GM12878 (cell line): ENCODE results near the gene MOK. TPM values are rescaled to one million over a fixed set of nuclear protein-coding genes. Genes with fewer than 3 reads are reported as not detected.

Experiments
- ATAC-seq: fragments of 200-7000 bp; cut with Tn5 transposase; 3 replicates; pipeline ENCODE4 v1.9.1; 2020; ENCODE audit warnings: mild to moderate bottlenecking, moderate library complexity
- BruUV-seq: library from RNA; stranded (reverse); fragments of 400-500 nt; replicated peaks from 2 replicates; lab custom pipeline; 2021; lab: Mats Ljungman, UMichigan
- CTCF ChIA-PET: fragments of 300-600 bp; sonication (Branson Sonifier 250); formaldehyde crosslinking; extraction: SDS; loops from one replicate; lab custom pipeline; 2021; ENCODE audit warnings: inconsistent platforms; lab: Yijun Ruan, JAX
- POLR2A ChIA-PET: fragments of 350-600 bp; formaldehyde crosslinking; extraction: SDS; loops from one replicate; lab custom pipeline; 2021; ENCODE audit warnings: inconsistent platforms; lab: Charles Lee
- RAD21 ChIA-PET: fragments of 300-600 bp; sonication (Branson Sonifier 250); formaldehyde crosslinking; loops from one replicate; lab custom pipeline; 2023; ENCODE audit warnings: antibody characterized with exemption; ENCODE audit not compliant: unreplicated experiment; lab: Charles Lee
- SMC1A ChIA-PET: fragments of 300-600 bp; sonication (Branson Sonifier 250); formaldehyde crosslinking; loops from one replicate; lab custom pipeline; 2023; ENCODE audit not compliant: unreplicated experiment, uncharacterized antibody; lab: Charles Lee
- DNase-seq: peaks from one replicate; pipeline ENCODE4 v3.0.0-alpha.2; 2011; ENCODE audit warnings: low read depth, low spot score
- FAIRE-seq: peaks from 3 replicates; lab custom pipeline; 2011; peaks lifted over from hg19 to GRCh38; lab: Jason Lieb, UNC
- H2AFZ ChIP-seq: 2 replicates; pipeline ENCODE4 v1.6.0; 2011; ENCODE audit warnings: low read depth, low read length, control low read depth; ENCODE audit not compliant: control insufficient read depth
- H3K27ac ChIP-seq: 2 replicates; pipeline ENCODE4 v1.5.1; 2011; ENCODE audit warnings: control low read depth; ENCODE audit not compliant: control insufficient read depth, insufficient read depth
- H3K27me3 ChIP-seq, 2 experiments: replicated peaks in 1 of 2; 2 replicates each; pipeline versions ENCODE4 v1.6.0 to v1.6.1; 2011; ENCODE audit warnings: low read length in 1 of 2; ENCODE audit not compliant: control insufficient read depth in 2 of 2, insufficient read depth in 2 of 2
- H3K36me3 ChIP-seq, 2 experiments: 2 replicates each; pipeline ENCODE4 v1.5.1; 2011; ENCODE audit warnings: low read length in 1 of 2; ENCODE audit not compliant: control insufficient read depth in 2 of 2, insufficient read depth in 2 of 2
- H3K4me1 ChIP-seq: 2 replicates; pipeline ENCODE4 v1.6.1; 2011; ENCODE audit warnings: mild to moderate bottlenecking, low read length, moderate library complexity, mixed read lengths; ENCODE audit not compliant: control insufficient read depth, insufficient read depth
- H3K4me2 ChIP-seq: 2 replicates; pipeline ENCODE4 v1.6.0; 2011; ENCODE audit warnings: control low read depth; ENCODE audit not compliant: control insufficient read depth, insufficient read depth
- H3K4me3 ChIP-seq: fragments of 200-600 bp; sonication (generic); 2 replicates; pipeline ENCODE4 v1.5.1; 2016
- H3K79me2 ChIP-seq: 2 replicates; pipeline ENCODE4 v1.6.0; 2011; ENCODE audit warnings: low read length; ENCODE audit not compliant: control insufficient read depth, insufficient read depth
- H3K9ac ChIP-seq: 2 replicates; pipeline ENCODE4 v1.8.0; 2011; ENCODE audit warnings: low read length, control low read depth, mixed read lengths; ENCODE audit not compliant: control insufficient read depth, insufficient read depth
- H3K9me3 ChIP-seq: replicated peaks from 3 replicates; pipeline ENCODE4 v1.5.1; 2011; ENCODE audit warnings: mild to moderate bottlenecking, low read length; ENCODE audit not compliant: control insufficient read depth, insufficient read depth
- H4K20me1 ChIP-seq: 2 replicates; pipeline ENCODE4 v1.6.0; 2011; ENCODE audit not compliant: control insufficient read depth, insufficient read depth
- BMI1 ChIP-seq: fragments of 450-650 bp; IDR thresholded peaks from 2 replicates; pipeline ENCODE4 v1.6.1; 2016; ENCODE audit warnings: mild to moderate bottlenecking, moderate library complexity, borderline replicate concordance
- HDGF ChIP-seq: fragments of 450-650 bp; IDR thresholded peaks from 2 replicates; pipeline ENCODE4 v1.6.1; 2016; ENCODE audit warnings: antibody characterized with exemption
- IRF4 ChIP-seq: IDR thresholded peaks from 2 replicates; pipeline ENCODE4 v1.6.1; 2011; ENCODE audit warnings: low read depth, low read length
- RBBP5 ChIP-seq: fragments of 200-600 bp; sonication (generic); conservative IDR thresholded peaks from 2 replicates; pipeline ENCODE4 v1.6.1; 2016
- SUPT20H ChIP-seq: IDR thresholded peaks from 2 replicates; pipeline ENCODE4 v1.6.1; 2011; ENCODE audit warnings: low read depth, mild to moderate bottlenecking, low read length, moderate library complexity, borderline replicate concordance; ENCODE audit not compliant: control insufficient read depth
- TBL1XR1 ChIP-seq: IDR thresholded peaks from 2 replicates; pipeline ENCODE4 v1.6.1; 2012; ENCODE audit warnings: low read depth, low read length, improper control_type of control experiment
- TCF7 ChIP-seq: IDR thresholded peaks from 2 replicates; pipeline ENCODE4 v1.6.1; 2014; ENCODE audit warnings: antibody characterized with exemption, borderline replicate concordance
- ZSCAN29 ChIP-seq: fragments of 450-650 bp; IDR thresholded peaks from 2 replicates; pipeline ENCODE4 v1.6.1; 2017; ENCODE audit warnings: mild to moderate bottlenecking, moderate library complexity
- WGBS: methylation state at CpG from one replicate; pipeline ENCODE4 v1.1.6; 2016; ENCODE audit warnings: low lambda C conversion rate; ENCODE audit not compliant: insufficient replicate concordance, insufficient coverage; ENCODE audit errors: missing lambda C conversion rate; 5-methylcytosine and 5-hydroxymethylcytosine counted together
- in situ Hi-C: fragments of 300-500 bp; cut with MboI; formaldehyde crosslinking; loops from 9 replicates; pipeline ENCODE4 v1.14.3; 2018; ENCODE audit warnings: mixed read lengths
- intact Hi-C: fragments of 100-400 bp; cut with micrococcal nuclease; formaldehyde crosslinking; loops from one replicate; pipeline ENCODE4 v1.14.2; 2022; ENCODE audit not compliant: unreplicated experiment
- polyA plus RNA-seq, 11 experiments: library from polyadenylated mRNA; depleted of rRNA in 4 of 11; unstranded in 6 of 11; stranded (reverse) in 5 of 11; fragments of >200 nt; fragmentation: Nextera tagmentation in 4 of 11; fragmentation: Illumina TruSeq in 1 of 11; extraction: Ambion mirVana in 4 of 11; extraction: Trizol in 1 of 11; gene quantifications; 1 replicate in 1 of 11; 2 replicates in 10 of 11; pipeline versions ENCODE4 v1.2.1 to v1.2.3, GENCODE V29; 2011 to 2016; ENCODE audit warnings: inconsistent platforms in 2 of 11, missing spikeins in 2 of 11, low read depth in 1 of 11
- total RNA-seq, 4 experiments: library from RNA; depleted of rRNA in 3 of 4; stranded (reverse); fragments of >200 nt in 3 of 4; fragmentation: Illumina TruSeq in 1 of 4; extraction: Trizol in 1 of 4; gene quantifications; 2 replicates each; pipeline versions ENCODE4 v1.2.1 to v1.2.3, GENCODE V29; 2013 to 2021
- TF ChIP-seq, protein P1 (sequence below): fragments of 450-650 bp; IDR thresholded peaks from 2 replicates; pipeline ENCODE4 v1.6.1; 2014; ENCODE audit warnings: mild to moderate bottlenecking
- TF ChIP-seq, protein P2 (sequence below): fragments of 450-650 bp; IDR thresholded peaks from 2 replicates; pipeline ENCODE4 v1.6.1; 2017; ENCODE audit warnings: antibody characterized with exemption, mild to moderate bottlenecking, moderate library complexity
- TF ChIP-seq, protein P3 (sequence below): IDR thresholded peaks from 2 replicates; pipeline ENCODE4 v1.6.1; 2012; ENCODE audit warnings: mild to moderate bottlenecking, low read depth, low read length
- TF ChIP-seq, protein P4 (sequence below): IDR thresholded peaks from 2 replicates; pipeline ENCODE4 v1.6.1; 2012; ENCODE audit warnings: low read length, inconsistent platforms

Gene MOK
- total and polyA plus RNA-seq, 10 of the 15 experiments (the other 5 are each of a cell fraction or from before 2014, with no cell fraction given): 0.10 to 3.0 (median 1.4) TPM

DNA sequence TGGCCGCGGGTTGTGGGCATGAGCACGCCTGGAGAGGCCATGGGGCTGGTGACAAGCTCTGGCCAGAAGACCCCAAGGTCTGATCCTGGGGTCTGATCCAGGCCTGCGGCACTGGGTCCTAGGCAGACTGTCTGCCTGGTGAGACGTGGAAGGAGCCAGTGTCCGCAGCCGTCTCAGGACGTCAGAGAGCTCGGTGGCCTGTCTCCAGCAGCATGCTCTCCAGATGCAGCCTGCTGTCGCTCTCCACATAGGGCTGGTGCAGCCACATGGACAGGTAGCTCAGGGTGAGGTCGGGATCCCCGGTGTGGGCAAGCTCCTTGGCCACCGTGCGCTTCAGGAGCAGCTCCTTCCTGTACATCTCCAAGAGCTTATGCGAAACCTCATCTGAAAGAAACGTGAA lies 43.4 kb upstream of the MOK start (continued):
- TF ChIP-seq, protein P1, sequence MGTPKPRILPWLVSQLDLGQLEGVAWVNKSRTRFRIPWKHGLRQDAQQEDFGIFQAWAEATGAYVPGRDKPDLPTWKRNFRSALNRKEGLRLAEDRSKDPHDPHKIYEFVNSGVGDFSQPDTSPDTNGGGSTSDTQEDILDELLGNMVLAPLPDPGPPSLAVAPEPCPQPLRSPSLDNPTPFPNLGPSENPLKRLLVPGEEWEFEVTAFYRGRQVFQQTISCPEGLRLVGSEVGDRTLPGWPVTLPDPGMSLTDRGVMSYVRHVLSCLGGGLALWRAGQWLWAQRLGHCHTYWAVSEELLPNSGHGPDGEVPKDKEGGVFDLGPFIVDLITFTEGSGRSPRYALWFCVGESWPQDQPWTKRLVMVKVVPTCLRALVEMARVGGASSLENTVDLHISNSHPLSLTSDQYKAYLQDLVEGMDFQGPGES: no peak
- TF ChIP-seq IRF4: no peak

DNA sequence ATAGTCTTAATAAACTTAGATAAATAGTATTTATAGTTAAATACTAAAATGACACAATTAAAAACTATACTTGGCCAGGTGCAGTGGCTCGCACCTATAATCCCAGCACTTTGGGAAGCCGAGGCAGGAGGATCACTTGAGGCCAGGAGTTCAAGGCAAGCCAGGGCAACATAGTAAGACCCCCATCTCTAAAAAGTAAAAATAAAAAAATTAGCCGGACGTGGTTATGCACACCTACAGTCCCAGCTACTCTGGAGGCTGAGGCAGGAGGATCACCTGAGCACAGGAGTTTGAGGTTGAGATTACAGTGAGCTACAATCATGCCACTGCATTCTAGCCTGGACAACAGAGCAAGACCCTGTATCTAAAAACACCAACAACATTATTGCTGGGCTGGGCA lies 41.7 kb upstream of the MOK start:
- H2AFZ ChIP-seq: no peak overlapping the region
- no peaks in the 10 kb centered on the region for H3K9me3 ChIP-seq
- 89% methylated on average over 4 of the region's 4 CpGs for WGBS
- no peak overlapping the region for H3K4me3 ChIP-seq
- TF ChIP-seq, protein P2, sequence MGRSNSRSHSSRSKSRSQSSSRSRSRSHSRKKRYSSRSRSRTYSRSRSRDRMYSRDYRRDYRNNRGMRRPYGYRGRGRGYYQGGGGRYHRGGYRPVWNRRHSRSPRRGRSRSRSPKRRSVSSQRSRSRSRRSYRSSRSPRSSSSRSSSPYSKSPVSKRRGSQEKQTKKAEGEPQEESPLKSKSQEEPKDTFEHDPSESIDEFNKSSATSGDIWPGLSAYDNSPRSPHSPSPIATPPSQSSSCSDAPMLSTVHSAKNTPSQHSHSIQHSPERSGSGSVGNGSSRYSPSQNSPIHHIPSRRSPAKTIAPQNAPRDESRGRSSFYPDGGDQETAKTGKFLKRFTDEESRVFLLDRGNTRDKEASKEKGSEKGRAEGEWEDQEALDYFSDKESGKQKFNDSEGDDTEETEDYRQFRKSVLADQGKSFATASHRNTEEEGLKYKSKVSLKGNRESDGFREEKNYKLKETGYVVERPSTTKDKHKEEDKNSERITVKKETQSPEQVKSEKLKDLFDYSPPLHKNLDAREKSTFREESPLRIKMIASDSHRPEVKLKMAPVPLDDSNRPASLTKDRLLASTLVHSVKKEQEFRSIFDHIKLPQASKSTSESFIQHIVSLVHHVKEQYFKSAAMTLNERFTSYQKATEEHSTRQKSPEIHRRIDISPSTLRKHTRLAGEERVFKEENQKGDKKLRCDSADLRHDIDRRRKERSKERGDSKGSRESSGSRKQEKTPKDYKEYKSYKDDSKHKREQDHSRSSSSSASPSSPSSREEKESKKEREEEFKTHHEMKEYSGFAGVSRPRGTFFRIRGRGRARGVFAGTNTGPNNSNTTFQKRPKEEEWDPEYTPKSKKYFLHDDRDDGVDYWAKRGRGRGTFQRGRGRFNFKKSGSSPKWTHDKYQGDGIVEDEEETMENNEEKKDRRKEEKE: no peak
- TF ChIP-seq SUPT20H: no peak
- no peak for TF ChIP-seq TBL1XR1
- no peak for TF ChIP-seq TCF7
- TF ChIP-seq, protein P3, sequence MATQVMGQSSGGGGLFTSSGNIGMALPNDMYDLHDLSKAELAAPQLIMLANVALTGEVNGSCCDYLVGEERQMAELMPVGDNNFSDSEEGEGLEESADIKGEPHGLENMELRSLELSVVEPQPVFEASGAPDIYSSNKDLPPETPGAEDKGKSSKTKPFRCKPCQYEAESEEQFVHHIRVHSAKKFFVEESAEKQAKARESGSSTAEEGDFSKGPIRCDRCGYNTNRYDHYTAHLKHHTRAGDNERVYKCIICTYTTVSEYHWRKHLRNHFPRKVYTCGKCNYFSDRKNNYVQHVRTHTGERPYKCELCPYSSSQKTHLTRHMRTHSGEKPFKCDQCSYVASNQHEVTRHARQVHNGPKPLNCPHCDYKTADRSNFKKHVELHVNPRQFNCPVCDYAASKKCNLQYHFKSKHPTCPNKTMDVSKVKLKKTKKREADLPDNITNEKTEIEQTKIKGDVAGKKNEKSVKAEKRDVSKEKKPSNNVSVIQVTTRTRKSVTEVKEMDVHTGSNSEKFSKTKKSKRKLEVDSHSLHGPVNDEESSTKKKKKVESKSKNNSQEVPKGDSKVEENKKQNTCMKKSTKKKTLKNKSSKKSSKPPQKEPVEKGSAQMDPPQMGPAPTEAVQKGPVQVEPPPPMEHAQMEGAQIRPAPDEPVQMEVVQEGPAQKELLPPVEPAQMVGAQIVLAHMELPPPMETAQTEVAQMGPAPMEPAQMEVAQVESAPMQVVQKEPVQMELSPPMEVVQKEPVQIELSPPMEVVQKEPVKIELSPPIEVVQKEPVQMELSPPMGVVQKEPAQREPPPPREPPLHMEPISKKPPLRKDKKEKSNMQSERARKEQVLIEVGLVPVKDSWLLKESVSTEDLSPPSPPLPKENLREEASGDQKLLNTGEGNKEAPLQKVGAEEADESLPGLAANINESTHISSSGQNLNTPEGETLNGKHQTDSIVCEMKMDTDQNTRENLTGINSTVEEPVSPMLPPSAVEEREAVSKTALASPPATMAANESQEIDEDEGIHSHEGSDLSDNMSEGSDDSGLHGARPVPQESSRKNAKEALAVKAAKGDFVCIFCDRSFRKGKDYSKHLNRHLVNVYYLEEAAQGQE: no peak
- no peak for TF ChIP-seq HDGF
- TF ChIP-seq, protein P4, sequence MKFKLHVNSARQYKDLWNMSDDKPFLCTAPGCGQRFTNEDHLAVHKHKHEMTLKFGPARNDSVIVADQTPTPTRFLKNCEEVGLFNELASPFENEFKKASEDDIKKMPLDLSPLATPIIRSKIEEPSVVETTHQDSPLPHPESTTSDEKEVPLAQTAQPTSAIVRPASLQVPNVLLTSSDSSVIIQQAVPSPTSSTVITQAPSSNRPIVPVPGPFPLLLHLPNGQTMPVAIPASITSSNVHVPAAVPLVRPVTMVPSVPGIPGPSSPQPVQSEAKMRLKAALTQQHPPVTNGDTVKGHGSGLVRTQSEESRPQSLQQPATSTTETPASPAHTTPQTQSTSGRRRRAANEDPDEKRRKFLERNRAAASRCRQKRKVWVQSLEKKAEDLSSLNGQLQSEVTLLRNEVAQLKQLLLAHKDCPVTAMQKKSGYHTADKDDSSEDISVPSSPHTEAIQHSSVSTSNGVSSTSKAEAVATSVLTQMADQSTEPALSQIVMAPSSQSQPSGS: no peak
- no peak for TF ChIP-seq RBBP5
- no peak for TF ChIP-seq BMI1
- no peak for TF ChIP-seq ZSCAN29
- H3K27ac ChIP-seq: no peak overlapping the region
- in situ Hi-C loops (no loop called here), intact Hi-C loops (no loop called here)
- H3K4me2 ChIP-seq: no peak overlapping the region
- DNase-seq (no peak), ATAC-seq (no peak), FAIRE-seq (no peak)
- H3K4me1 ChIP-seq: no peaks in the 10 kb centered on the region
- BruUV-seq: no TSS peak
- ChIA-PET POLR2A (interaction anchor here (0.6 kb wide), 1 partner anchor 10 kb away, joined by 3 read pairs; no protein-coding TSS in a partner anchor), SMC1A (no interaction called here), RAD21 (no interaction called here), CTCF (no interaction called here)
- H3K79me2 ChIP-seq: no peaks in the 10 kb centered on the region
- H4K20me1 ChIP-seq: no peaks in the 10 kb centered on the region
- peaks cover 0 to 13% of the 10 kb centered on the region in 2 experiments; a peak in 3 of 4 replicates for H3K36me3 ChIP-seq
- H3K9ac ChIP-seq: no peak overlapping the region
- no peaks in the 10 kb centered on the region for H3K27me3 ChIP-seq
